H1 (cell line): ENCODE results near the gene RPL37. TPM values are rescaled to one million over a fixed set of nuclear protein-coding genes. Genes with fewer than 3 reads are reported as not detected.

Source experiments
- CTCF ChIA-PET: fragments of 300-600 bp; sonication (Branson Sonifier 250); formaldehyde crosslinking; loops from one replicate; lab custom pipeline; 2021; ENCODE audit not compliant: partially characterized antibody; lab: Charles Lee
- POLR2A ChIA-PET: fragments of 300-600 bp; sonication (Branson Sonifier 250); formaldehyde crosslinking; loops from one replicate; lab custom pipeline; 2021; ENCODE audit warnings: inconsistent platforms; ENCODE audit not compliant: partially characterized antibody; lab: Charles Lee
- DNase-seq, 2 experiments: peaks; one replicate each; pipeline versions ENCODE4 v3.0.0 to v3.0.0-alpha.2; 2010 to 2022; ENCODE audit warnings: low spot score in 2 of 2, low read depth in 1 of 2, mixed read lengths in 1 of 2
- FAIRE-seq: peaks from 2 replicates; lab custom pipeline; 2011; peaks lifted over from hg19 to GRCh38; lab: Jason Lieb, UNC
- H2AFZ ChIP-seq: 2 replicates; pipeline ENCODE4 v1.8.1; 2012; ENCODE audit warnings: low read length, inconsistent platforms
- H2AK5ac ChIP-seq: 2 replicates; pipeline ENCODE4 v1.6.1; 2013; ENCODE audit warnings: low read depth, low read length
- H2BK120ac ChIP-seq: replicated peaks from 2 replicates; pipeline ENCODE3; 2013; ENCODE audit warnings: low read depth, low read length, inconsistent platforms
- H2BK12ac ChIP-seq: 2 replicates; pipeline ENCODE4 v1.6.1; 2013; ENCODE audit warnings: low read depth, low read length
- H2BK15ac ChIP-seq: 2 replicates; pipeline ENCODE4 v1.6.1; 2013; ENCODE audit warnings: low read length
- H2BK20ac ChIP-seq: 2 replicates; pipeline ENCODE4 v1.6.1; 2013; ENCODE audit warnings: low read length
- H2BK5ac ChIP-seq: 2 replicates; pipeline ENCODE4 v1.6.1; 2013; ENCODE audit warnings: low read depth, low read length
- H3K14ac ChIP-seq: 2 replicates; pipeline ENCODE4 v1.6.1; 2013; ENCODE audit warnings: inconsistent platforms; ENCODE audit not compliant: insufficient read length
- H3K18ac ChIP-seq: 2 replicates; pipeline ENCODE4 v1.6.1; 2013; ENCODE audit warnings: low read length; ENCODE audit errors: extremely low read depth
- H3K23ac ChIP-seq: 2 replicates; pipeline ENCODE4 v1.6.1; 2013; ENCODE audit warnings: inconsistent platforms; ENCODE audit not compliant: insufficient read length
- H3K23me2 ChIP-seq: 2 replicates; pipeline ENCODE4 v1.6.1; 2013; ENCODE audit warnings: low read depth, low read length
- H3K27ac ChIP-seq: 2 replicates; pipeline ENCODE4 v1.6.1; 2011; ENCODE audit warnings: low read depth, low read length, inconsistent platforms
- H3K27me3 ChIP-seq, 4 experiments: replicated peaks in 1 of 4; 1 replicate in 1 of 4; 2 replicates in 3 of 4; pipeline versions ENCODE4 v1.6.1 to v1.8.1; 2011 to 2013; ENCODE audit warnings: low read length in 3 of 4, mild to moderate bottlenecking in 3 of 4, inconsistent platforms in 2 of 4, mixed read lengths in 2 of 4, moderate library complexity in 1 of 4; ENCODE audit not compliant: control insufficient read depth in 3 of 4, insufficient read depth in 3 of 4; ENCODE audit errors: extremely low read depth in 1 of 4
- H3K36me3 ChIP-seq, 4 experiments: 2 replicates each; pipeline versions ENCODE4 v1.6.1 to v1.8.1; 2011 to 2013; ENCODE audit warnings: mild to moderate bottlenecking in 4 of 4, low read length in 3 of 4, moderate library complexity in 2 of 4, control low read depth in 1 of 4, inconsistent platforms in 1 of 4; ENCODE audit not compliant: insufficient read depth in 4 of 4, control insufficient read depth in 2 of 4
- H3K4ac ChIP-seq: replicated peaks from 2 replicates; pipeline ENCODE3; 2013; ENCODE audit warnings: low read length, low read depth, mixed read lengths, inconsistent platforms; ENCODE audit not compliant: insufficient read length
- H3K4me1 ChIP-seq, 4 experiments: replicated peaks in 1 of 4; 1 replicate in 1 of 4; 2 replicates in 3 of 4; pipeline versions ENCODE4 v1.6.1 to v1.8.1; 2011 to 2013; ENCODE audit warnings: low read length in 3 of 4, inconsistent platforms in 2 of 4, mixed read lengths in 1 of 4; ENCODE audit not compliant: insufficient read depth in 4 of 4, control insufficient read depth in 3 of 4
- H3K4me2 ChIP-seq, 2 experiments: 2 replicates each; pipeline versions ENCODE4 v1.6.1 to v1.8.1; 2011 to 2013; ENCODE audit warnings: low read depth in 2 of 2, low read length in 2 of 2, control low read depth in 1 of 2, inconsistent platforms in 1 of 2, mild to moderate bottlenecking in 1 of 2; ENCODE audit not compliant: insufficient read depth in 1 of 2
- H3K4me3 ChIP-seq, 4 experiments: fragments of 200-600, 300-600 bp in 1 of 4; sonication (generic), shearing (Covaris generic), sonication (Bioruptor Twin) in 1 of 4; 2 replicates each; pipeline versions ENCODE4 v1.5.1 to v1.8.1; 2011 to 2016; ENCODE audit warnings: low read length in 4 of 4, low read depth in 3 of 4, control low read depth in 2 of 4, inconsistent platforms in 2 of 4, mild to moderate bottlenecking in 2 of 4, mixed read lengths in 1 of 4, moderate library complexity in 1 of 4; ENCODE audit not compliant: insufficient read depth in 2 of 4; ENCODE audit errors: extremely low read depth in 1 of 4
- H3K56ac ChIP-seq: replicated peaks from 2 replicates; pipeline ENCODE3; 2013; ENCODE audit warnings: low read depth, mild to moderate bottlenecking, mixed read lengths, low read length, inconsistent platforms; ENCODE audit not compliant: insufficient read length
- H3K79me1 ChIP-seq: 2 replicates; pipeline ENCODE4 v1.6.1; 2013; ENCODE audit warnings: low read depth, low read length, control low read depth
- H3K79me2 ChIP-seq, 2 experiments: 2 replicates each; pipeline versions ENCODE4 v1.6.1 to v1.8.1; 2012 to 2013; ENCODE audit warnings: low read length in 2 of 2, mild to moderate bottlenecking in 2 of 2, inconsistent platforms in 1 of 2; ENCODE audit not compliant: insufficient read depth in 2 of 2, control insufficient read depth in 1 of 2
- H3K9ac ChIP-seq, 4 experiments: replicated peaks in 1 of 4; 1 replicate in 1 of 4; 2 replicates in 3 of 4; pipeline versions ENCODE4 v1.6.1 to v1.8.1; 2011 to 2013; ENCODE audit warnings: low read depth in 3 of 4, low read length in 3 of 4, control low read depth in 2 of 4, mild to moderate bottlenecking in 2 of 4, moderate library complexity in 2 of 4, inconsistent platforms in 1 of 4; ENCODE audit errors: extremely low read depth in 1 of 4
- H3K9me3 ChIP-seq, 2 experiments: 2 replicates each; pipeline versions ENCODE4 v1.6.1 to v1.8.1; 2012 to 2013; ENCODE audit warnings: mild to moderate bottlenecking in 2 of 2, moderate library complexity in 2 of 2, control low read depth in 1 of 2, inconsistent platforms in 1 of 2, low read depth in 1 of 2, low read length in 1 of 2, mixed read lengths in 1 of 2; ENCODE audit not compliant: insufficient read depth in 2 of 2
- H4K20me1 ChIP-seq, 2 experiments: replicated peaks in 1 of 2; 2 replicates each; pipeline versions ENCODE3 to v1.8.1; 2011 to 2013; ENCODE audit warnings: inconsistent platforms in 2 of 2, low read length in 2 of 2, mild to moderate bottlenecking in 1 of 2; ENCODE audit not compliant: insufficient read depth in 2 of 2, control insufficient read depth in 1 of 2
- H4K5ac ChIP-seq: 2 replicates; pipeline ENCODE4 v1.6.1; 2013; ENCODE audit warnings: low read length, low read depth, mixed read lengths, inconsistent platforms; ENCODE audit not compliant: insufficient read length
- H4K8ac ChIP-seq: 2 replicates; pipeline ENCODE4 v1.8.0; 2013; ENCODE audit warnings: mild to moderate bottlenecking, moderate library complexity, low read length, inconsistent platforms; ENCODE audit not compliant: insufficient read depth; ENCODE audit errors: extremely low read depth
- H4K91ac ChIP-seq: replicated peaks from 2 replicates; pipeline ENCODE3; 2013; ENCODE audit warnings: low read length, mixed read lengths, inconsistent platforms; ENCODE audit not compliant: insufficient read length
- FOSL1 ChIP-seq: IDR thresholded peaks from 2 replicates; pipeline ENCODE4 v1.6.1; 2011; ENCODE audit warnings: mild to moderate bottlenecking, low read depth, low read length, moderate library complexity; ENCODE audit not compliant: insufficient read depth
- KDM1A ChIP-seq: fragments of 200-600, 300-600 bp; sonication (generic); IDR thresholded peaks from 2 replicates; pipeline ENCODE4 v1.7.1; 2016; ENCODE audit warnings: mild to moderate bottlenecking, low read length, borderline replicate concordance
- NRF1 ChIP-seq: IDR thresholded peaks from 2 replicates; pipeline ENCODE4 v1.6.1; 2011; ENCODE audit warnings: mild to moderate bottlenecking, low read depth, low read length, improper control_type of control experiment
- POLR2AphosphoS5 ChIP-seq: IDR thresholded peaks from 2 replicates; pipeline ENCODE4 v1.6.1; 2011; ENCODE audit warnings: low read depth, low read length
- RFX5 ChIP-seq: IDR thresholded peaks from 2 replicates; pipeline ENCODE4 v1.6.1; 2011; ENCODE audit warnings: low read depth, low read length, improper control_type of control experiment, borderline replicate concordance
- RNF2 ChIP-seq: fragments of 200-900, 300-1000 bp; sonication (generic); IDR thresholded peaks from 2 replicates; pipeline ENCODE4 v1.7.1; 2016; ENCODE audit warnings: borderline replicate concordance, low read depth, mild to moderate bottlenecking, antibody characterized with exemption, low read length; ENCODE audit not compliant: poor library complexity, severe bottlenecking; ENCODE audit errors: missing control alignments
- SUZ12 ChIP-seq: fragments of 200-600 bp; sonication (generic); IDR thresholded peaks from 2 replicates; pipeline ENCODE4 v1.6.1; 2012; ENCODE audit warnings: mild to moderate bottlenecking, inconsistent platforms, low read length, moderate library complexity, mixed read lengths
- TAF7 ChIP-seq: optimal IDR thresholded peaks from 2 replicates; pipeline ENCODE3; 2011; ENCODE audit warnings: low read depth, mild to moderate bottlenecking, inconsistent platforms, low read length, moderate library complexity, borderline replicate concordance
- WGBS, 2 experiments: shearing (Covaris generic) in 1 of 2; methylation state at CpG; one replicate each; pipeline versions ENCODE4 v1.1.6 to v1.1.7; 2013 to 2015; ENCODE audit warnings: low lambda C conversion rate in 2 of 2, mixed read lengths in 2 of 2, inconsistent platforms in 1 of 2, low coverage in 1 of 2, missing lambda C conversion rate in 1 of 2; ENCODE audit not compliant: insufficient replicate concordance in 2 of 2, insufficient coverage in 1 of 2, insufficient read length in 1 of 2; ENCODE audit errors: extremely low coverage in 1 of 2, missing lambda C conversion rate in 1 of 2; 5-methylcytosine and 5-hydroxymethylcytosine counted together
- polyA plus RNA-seq, 7 experiments: library from polyadenylated mRNA; depleted of rRNA in 3 of 7; stranded (reverse) in 5 of 7; unstranded in 2 of 7; fragments of >200 nt in 5 of 7; fragments of 200-250 nt in 2 of 7; gene quantifications; 1 replicate in 5 of 7; 2 replicates in 1 of 7; 4 replicates in 1 of 7; pipeline versions ENCODE4 v1.2.1 to v1.2.3, GENCODE V29; 2011 to 2013; ENCODE audit warnings: missing spikeins in 2 of 7, mixed read lengths in 2 of 7
- total RNA-seq: library from RNA; stranded (reverse); fragmentation: NEBNext Ultra II Directional; extraction: Animal tissue kit (Norgen Biotek cat#: 25700); gene quantifications from 2 replicates; pipeline ENCODE4 v1.2.1, GENCODE V29; 2021
- TF ChIP-seq, protein P1 (sequence below), 3 experiments: IDR thresholded peaks; 1 replicate in 2 of 3; 2 replicates in 1 of 3; pipeline versions ENCODE4 v1.5.1 to v1.6.1; 2011; ENCODE audit warnings: low read length in 3 of 3, mild to moderate bottlenecking in 3 of 3, inconsistent platforms in 2 of 3, low read depth in 1 of 3, moderate library complexity in 1 of 3; ENCODE audit not compliant: insufficient read depth in 1 of 3; ENCODE audit errors: control extremely low read depth in 1 of 3

The RPL37 gene
- total and polyA plus RNA-seq, 2 of the 8 experiments (the other 6 are each of a cell fraction or from before 2014, with no cell fraction given): 467 to 1,534 TPM

DNA sequence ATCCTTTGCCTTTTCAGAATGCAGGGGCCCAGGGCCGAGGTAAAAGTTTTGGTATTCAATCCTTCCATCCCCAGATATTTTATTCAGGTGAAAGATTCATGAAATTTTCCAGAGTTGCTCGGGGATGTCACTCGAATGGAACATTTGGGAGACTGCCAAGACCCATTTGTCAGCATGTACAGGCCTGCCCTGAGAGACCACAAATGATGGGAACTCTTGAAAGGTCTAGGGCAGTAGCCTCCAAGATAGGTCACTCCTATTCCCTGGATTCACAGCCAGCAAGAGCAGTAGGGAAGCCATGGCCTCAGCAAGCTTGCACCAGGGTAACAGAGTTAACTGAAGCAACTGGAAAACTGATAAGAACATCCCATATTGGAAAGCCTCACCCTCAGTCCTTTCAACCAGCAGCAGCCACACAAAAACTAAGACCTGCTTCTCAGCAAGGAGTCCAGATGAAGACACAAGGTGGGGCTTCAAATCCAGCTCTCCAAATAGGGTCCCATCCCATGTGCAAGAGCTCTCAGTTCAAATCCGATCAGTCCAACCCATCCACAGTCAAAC is 18.7 kb upstream of the RPL37 start:
- Histone ChIP-seq H3K4me2 (no peak overlapping the region), H2AK5ac (no peak overlapping the region), H4K91ac (no peak overlapping the region), H3K4me1 (no peaks in the 10 kb centered on the region), H3K9me3 (no peaks in the 10 kb centered on the region; a peak in 1 of 4 replicates), H3K23ac (no peak overlapping the region), H3K23me2 (no peaks in the 10 kb centered on the region), H2BK12ac (no peak overlapping the region), H3K79me1 (no peaks in the 10 kb centered on the region), H3K4me3 (no peak overlapping the region), H3K56ac (no peak overlapping the region), H2AFZ (no peak overlapping the region), H2BK120ac (no peak overlapping the region), H4K5ac (no peak overlapping the region), H2BK20ac (no peak overlapping the region), H3K14ac (no peak overlapping the region), H2BK15ac (no peak overlapping the region), H3K27me3 (no peaks in the 10 kb centered on the region), H3K36me3 (no peaks in the 10 kb centered on the region), H4K8ac (no peak overlapping the region), H3K18ac (no peak overlapping the region), H2BK5ac (no peak overlapping the region), H3K79me2 (no peaks in the 10 kb centered on the region), H3K9ac (no peak overlapping the region), H4K20me1 (no peaks in the 10 kb centered on the region), H3K4ac (no peak overlapping the region), H3K27ac (no peak overlapping the region)
- ChIA-PET POLR2A (interaction anchor here (1.1 to 15.5 kb wide), 2 partner anchors 24 to 91 kb away, joined by 3 to 257 read pairs; partner anchors contain the start of gene RPL37), CTCF (interaction anchor here (0.9 to 1.2 kb wide), 2 partner anchors 17 to 34 kb away, joined by 3 read pairs; no protein-coding TSS in a partner anchor)
- 93% methylated on average over 4 of the region's 4 CpGs; no CpG with 5 or more reads in 1 of the 2 experiments for WGBS, 2 experiments
- no peak for FAIRE-seq
- TF ChIP-seq POLR2AphosphoS5 (no peak), RNF2 (no peak), KDM1A (no peak), NRF1 (no peak), RFX5 (no peak), TAF7 (no peak), SUZ12 (no peak), FOSL1 (no peak)
- TF ChIP-seq, protein P1, sequence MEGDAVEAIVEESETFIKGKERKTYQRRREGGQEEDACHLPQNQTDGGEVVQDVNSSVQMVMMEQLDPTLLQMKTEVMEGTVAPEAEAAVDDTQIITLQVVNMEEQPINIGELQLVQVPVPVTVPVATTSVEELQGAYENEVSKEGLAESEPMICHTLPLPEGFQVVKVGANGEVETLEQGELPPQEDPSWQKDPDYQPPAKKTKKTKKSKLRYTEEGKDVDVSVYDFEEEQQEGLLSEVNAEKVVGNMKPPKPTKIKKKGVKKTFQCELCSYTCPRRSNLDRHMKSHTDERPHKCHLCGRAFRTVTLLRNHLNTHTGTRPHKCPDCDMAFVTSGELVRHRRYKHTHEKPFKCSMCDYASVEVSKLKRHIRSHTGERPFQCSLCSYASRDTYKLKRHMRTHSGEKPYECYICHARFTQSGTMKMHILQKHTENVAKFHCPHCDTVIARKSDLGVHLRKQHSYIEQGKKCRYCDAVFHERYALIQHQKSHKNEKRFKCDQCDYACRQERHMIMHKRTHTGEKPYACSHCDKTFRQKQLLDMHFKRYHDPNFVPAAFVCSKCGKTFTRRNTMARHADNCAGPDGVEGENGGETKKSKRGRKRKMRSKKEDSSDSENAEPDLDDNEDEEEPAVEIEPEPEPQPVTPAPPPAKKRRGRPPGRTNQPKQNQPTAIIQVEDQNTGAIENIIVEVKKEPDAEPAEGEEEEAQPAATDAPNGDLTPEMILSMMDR (IDR thresholded peaks at IDR 0.05; ENCODE audit: control extremely low read depth in 1 of 3, insufficient read depth in 1 of 3, low read depth in 1 of 3, low read length in 3 of 3): no peak
- DNase-seq: no peak
